NT2/D1 (cell line): Measurements from ENCODE around the gene SLC7A14.

Source experiments
- SUZ12 ChIP-seq: IDR thresholded peaks from 2 replicates; pipeline ENCODE4 v1.6.1; 2011; ENCODE audit not compliant: insufficient read length, insufficient read depth; ENCODE audit errors: extremely low read depth
- YY1 ChIP-seq: IDR thresholded peaks from 2 replicates; pipeline ENCODE4 v1.6.1; 2011; ENCODE audit not compliant: insufficient read length, insufficient read depth
- ZNF274 ChIP-seq: IDR thresholded peaks from 2 replicates; pipeline ENCODE4 v1.6.1; 2011; ENCODE audit warnings: mild to moderate bottlenecking, low read depth, low read length

DNA sequence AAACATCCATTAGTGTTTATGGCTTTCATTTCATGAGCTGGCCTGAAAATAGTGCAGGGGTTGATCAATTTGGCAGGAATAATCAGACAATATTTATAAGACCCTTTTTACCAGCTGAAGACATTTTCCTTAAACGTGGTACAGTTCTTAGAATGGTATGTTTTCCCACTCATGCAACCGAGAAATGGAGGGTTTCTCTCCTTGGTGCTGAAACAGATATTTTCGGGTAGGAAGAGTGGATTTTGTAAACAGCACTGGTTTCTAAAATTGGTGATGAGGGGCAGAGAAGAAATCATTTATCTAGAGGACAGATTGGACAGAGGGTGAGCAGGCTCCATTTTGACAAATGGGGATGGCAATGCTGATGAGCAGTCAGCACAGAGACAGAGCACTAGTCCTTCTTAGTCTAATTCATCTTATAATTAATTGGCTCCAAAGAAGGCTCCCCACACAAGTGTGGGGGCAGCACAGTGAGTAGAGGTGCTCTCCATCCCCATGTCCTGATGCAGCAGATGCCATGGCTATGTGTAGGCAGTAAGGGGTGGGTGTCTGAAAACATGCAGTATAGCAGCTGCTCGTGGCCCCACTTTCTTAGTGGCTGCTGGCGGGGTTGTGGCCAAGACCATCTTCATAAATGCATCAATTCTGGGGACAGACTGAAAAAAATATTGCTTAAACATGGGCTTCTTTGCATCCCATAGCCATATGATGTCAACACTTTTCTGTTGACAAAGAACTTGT is 18.1 kb upstream of the SLC7A14 start:
- TF ChIP-seq ZNF274 (no peak), YY1 (no peak), SUZ12 (no peak)
